ENCODE data around the gene M1AP. TPM values are rescaled to one million over a fixed set of nuclear protein-coding genes. Genes with fewer than 3 reads are reported as not detected.

The M1AP gene
- total and polyA plus RNA-seq, 9 of the 15 experiments (the other 6 are each of a cell fraction or from before 2014, with no cell fraction given), result 0.06 to 0.33 (median 0.11) TPM; not detected in 4

GRCh38 chr2:74554820-74555531, 93.2 kb downstream of the M1AP start (continued):
- TF ChIP-seq UBTF (IDR thresholded peaks at IDR 0.05; ENCODE audit: borderline replicate concordance in 1 of 2, low read depth in 2 of 2, low read length in 2 of 2) (peak; percentile 68 to 80; a peak in 2 of 4 replicates), ARID4B (CRISPR knock-in tag; IDR thresholded peaks at IDR 0.05) (peak; percentile 64), TRIM24 (IDR thresholded peaks at IDR 0.05) (0 out of 4 replicates have a peak, but pooled peaks of 1 of the 2 experiments have one; percentile 14), ELF1 (tag; IDR thresholded peaks at IDR 0.05) (peak; percentile 26; the same call in 1 of the 2 replicates), SUPT5H (IDR thresholded peaks at IDR 0.05) (0 out of 2 replicates have a peak, but pooled peaks have one; percentile 56), POLR2G (IDR thresholded peaks at IDR 0.05; ENCODE audit: low read depth, low read length) (peak; percentile 74), RBM34 (IDR thresholded peaks at IDR 0.05; ENCODE audit: borderline replicate concordance, insufficient read depth, low read length) (no peak), SMAD4 (CRISPR knock-in tag; conservative IDR thresholded peaks at IDR 0.05) (peak; percentile 66), MBD1 (CRISPR knock-in tag; IDR thresholded peaks at IDR 0.05) (no peak), CXXC5 (CRISPR knock-in tag; IDR thresholded peaks at IDR 0.05) (peak; percentile 65; the same call in 1 of the 2 replicates), SMAD1 (IDR thresholded peaks at IDR 0.05; ENCODE audit: low read depth, low read length, partially characterized antibody) (no peak), SAFB (IDR thresholded peaks at IDR 0.05; ENCODE audit: borderline replicate concordance, low read depth, low read length) (no peak), BHLHE40 (IDR thresholded peaks at IDR 0.05; ENCODE audit: low read length) (0 out of 2 replicates have a peak, but pooled peaks have one; percentile 13), STAT6 (CRISPR knock-in tag; IDR thresholded peaks at IDR 0.05) (0 out of 2 replicates have a peak, but pooled peaks have one; percentile 72), CBX2 (IDR thresholded peaks at IDR 0.05; ENCODE audit: insufficient read depth, low read length, poor library complexity, severe bottlenecking) (no peak), KLF16 (IDR thresholded peaks at IDR 0.05) (no peak)
